CD1c-positive myeloid dendritic cell (primary cell): ENCODE measurements around the gene SPAG5.
"Not testable (repeated sequence)": the region's sequence is repeated elsewhere in the genome, so short reads cannot be mapped to it uniquely, and the experiment has no call there.

ENCODE experiments used
- DNase-seq: peaks from one replicate; pipeline ENCODE4 v3.0.0-alpha.2; 2016; ENCODE audit errors: extremely low spot score

The SPAG5 gene

GRCh38 chr17:28612936-28613872, 14.4 kb upstream of the SPAG5 start:
- DNase-seq, result no peak

- DNase-seq, result no peak
Observed at GRCh38 chr17:28612531-28612930, 13.7 kb upstream of the SPAG5 start.

- DNase-seq, result no peak
Observed at GRCh38 chr17:28610376-28610775, 11.6 kb upstream of the SPAG5 start.

GRCh38 chr17:28604031-28604430, 5.2 kb upstream of the SPAG5 start:
- DNase-seq, result not testable (repeated sequence)

- peak; percentile 92 for DNase-seq
Observed at GRCh38 chr17:28599311-28600184, 723 bp upstream of the SPAG5 start.

- no peak for DNase-seq
Observed at GRCh38 chr17:28598389-28598788, 436 bp downstream of the SPAG5 start.

- DNase-seq, result peak; percentile 37
Observed at GRCh38 chr17:28597606-28598383, 1.0 kb downstream of the SPAG5 start.

- no peak for DNase-seq
Observed at GRCh38 chr17:28592260-28592659, 6.6 kb downstream of the SPAG5 start.

GRCh38 chr17:28585851-28586250, 13.0 kb downstream of the SPAG5 start:
- DNase-seq, result no peak

GRCh38 chr17:28584434-28584833, 14.4 kb downstream of the SPAG5 start:
- no peak for DNase-seq

- DNase-seq, result no peak
Observed at GRCh38 chr17:28582513-28582912, 16.3 kb downstream of the SPAG5 start.

- DNase-seq, result no peak
Observed at GRCh38 chr17:28580959-28581358, 17.9 kb downstream of the SPAG5 start.

- no peak for DNase-seq
Observed at GRCh38 chr17:28579526-28579925, 19.3 kb downstream of the SPAG5 start.

- DNase-seq, result no peak
Observed at GRCh38 chr17:28578246-28579195, 20.3 kb downstream of the SPAG5 start.

- no peak for DNase-seq
Observed at GRCh38 chr17:28577466-28577824, 21.4 kb downstream of the SPAG5 start.

- peak; percentile 99 for DNase-seq
Observed at GRCh38 chr17:28576758-28577465, 21.9 kb downstream of the SPAG5 start, which contains the start of gene ALDOC. Gene ALDOC, minus strand, starts transcription at chr17:28576895. Its CDS starts 1,363 bp downstream, at chr17:28575532.

- DNase-seq, result not testable (repeated sequence)
Observed at GRCh38 chr17:28576016-28576415, 22.8 kb downstream of the SPAG5 start.

- no peak for DNase-seq
Observed at GRCh38 chr17:28575126-28575795, 23.6 kb downstream of the SPAG5 start.

GRCh38 chr17:28574526-28574925, 24.3 kb downstream of the SPAG5 start:
- no peak for DNase-seq
